ENCODE data around the gene TPRX2. TPM values are rescaled to one million over a fixed set of nuclear protein-coding genes. Genes with fewer than 3 reads are reported as not detected.

The TPRX2 gene
- total and polyA plus RNA-seq, 2 of the 8 experiments (the other 6 are each of a cell fraction or from before 2014, with no cell fraction given), result not detected

- Histone ChIP-seq H2BK12ac (ENCODE audit: low read depth, low read length) (no peak overlapping the region), H3K4me1 (replicated peaks in 1 of 4; ENCODE audit: control insufficient read depth in 3 of 4, insufficient read depth in 4 of 4, low read length in 3 of 4) (no peaks in the 10 kb centered on the region), H3K27me3 (replicated peaks in 1 of 4; ENCODE audit: control insufficient read depth in 3 of 4, extremely low read depth in 1 of 4, insufficient read depth in 3 of 4, low read length in 3 of 4) (no peaks in the 10 kb centered on the region), H2AK5ac (ENCODE audit: low read depth, low read length) (no peak overlapping the region), H4K8ac (ENCODE audit: extremely low read depth, insufficient read depth, low read length) (no peak overlapping the region), H3K9ac (replicated peaks in 1 of 4; ENCODE audit: extremely low read depth in 1 of 4, low read depth in 3 of 4, low read length in 3 of 4) (no peak overlapping the region), H4K20me1 (replicated peaks in 1 of 2; ENCODE audit: control insufficient read depth in 1 of 2, insufficient read depth in 2 of 2, low read length in 2 of 2) (no peaks in the 10 kb centered on the region), H3K36me3 (ENCODE audit: control insufficient read depth in 2 of 4, insufficient read depth in 4 of 4, low read length in 3 of 4) (no peaks in the 10 kb centered on the region), H2BK5ac (ENCODE audit: low read depth, low read length) (no peak overlapping the region), H3K18ac (ENCODE audit: extremely low read depth, low read length) (no peak overlapping the region), H4K91ac (replicated peaks; ENCODE audit: insufficient read length, low read length) (no peak overlapping the region), H2BK15ac (ENCODE audit: low read length) (no peak overlapping the region), H3K14ac (ENCODE audit: insufficient read length) (no peak overlapping the region), H3K4me3 (ENCODE audit: extremely low read depth in 1 of 4, insufficient read depth in 2 of 4, low read depth in 3 of 4, low read length in 4 of 4) (no peak overlapping the region), H3K56ac (replicated peaks; ENCODE audit: insufficient read length, low read depth, low read length) (no peak overlapping the region), H2BK120ac (replicated peaks; ENCODE audit: low read depth, low read length) (no peak overlapping the region), H3K79me2 (ENCODE audit: control insufficient read depth in 1 of 2, insufficient read depth in 2 of 2, low read length in 2 of 2) (no peaks in the 10 kb centered on the region), H3K4ac (replicated peaks; ENCODE audit: insufficient read length, low read depth, low read length) (no peak overlapping the region), H2AFZ (ENCODE audit: low read length) (no peak overlapping the region), H3K9me3 (ENCODE audit: insufficient read depth in 2 of 2, low read depth in 1 of 2, low read length in 1 of 2) (no peaks in the 10 kb centered on the region), H3K23me2 (ENCODE audit: low read depth, low read length) (no peaks in the 10 kb centered on the region), H3K27ac (ENCODE audit: low read depth, low read length) (no peak overlapping the region), H3K4me2 (ENCODE audit: insufficient read depth in 1 of 2, low read depth in 2 of 2, low read length in 2 of 2) (no peak overlapping the region), H3K79me1 (ENCODE audit: low read depth, low read length) (no peaks in the 10 kb centered on the region), H3K23ac (ENCODE audit: insufficient read length) (no peak overlapping the region), H2BK20ac (ENCODE audit: low read length) (no peak overlapping the region), H4K5ac (ENCODE audit: insufficient read length, low read depth, low read length) (no peak overlapping the region)
- ChIA-PET POLR2A (ENCODE audit: partially characterized antibody) (no interaction called here), CTCF (ENCODE audit: partially characterized antibody) (interaction anchor here (0.6 to 1.8 kb wide), 5 partner anchors 11 to 1355 kb away, joined by 3 to 8 read pairs (median 3); no protein-coding TSS in a partner anchor)
- FAIRE-seq (no peak), DNase-seq (ENCODE audit: low read depth in 1 of 2, low spot score in 2 of 2) (no peak)
- no peak for TF ChIP-seq JUN (IDR thresholded peaks at IDR 0.05; ENCODE audit: low read depth, low read length)
- TF ChIP-seq HDAC6 (IDR thresholded peaks at IDR 0.05; ENCODE audit: low read depth, low read length), result no peak
- TF ChIP-seq NANOG (IDR thresholded peaks at IDR 0.05; ENCODE audit: insufficient read depth, low read depth, low read length, poor library complexity, severe bottlenecking), result no peak
- no peak for TF ChIP-seq SIX5 (IDR thresholded peaks at IDR 0.05; ENCODE audit: low read depth, low read length)
- TF ChIP-seq JUND (IDR thresholded peaks at IDR 0.05; ENCODE audit: low read length), result no peak
- no peak for TF ChIP-seq KDM1A (IDR thresholded peaks at IDR 0.05; ENCODE audit: borderline replicate concordance, low read length)
- no peak for TF ChIP-seq TCF12 (IDR thresholded peaks at IDR 0.05; ENCODE audit: low read depth, low read length)
- TF ChIP-seq SRF (IDR thresholded peaks at IDR 0.05; ENCODE audit: low read depth, low read length), result no peak
- 76% methylated on average over 5 of the region's 5 CpGs; no CpG with 5 or more reads in 1 of the 2 experiments for WGBS, 2 experiments (ENCODE audit: extremely low coverage in 1 of 2, insufficient coverage in 1 of 2, insufficient read length in 1 of 2, insufficient replicate concordance in 2 of 2, low coverage in 1 of 2, low lambda C conversion rate in 2 of 2, missing lambda C conversion rate in 1 of 2)
Observed at GRCh38 chr19:47881757-47882156, 22.7 kb downstream of the TPRX2 start.

Data from H1 (cell line).